ENCODE data around the gene L3MBTL4. TPM values are rescaled to one million over a fixed set of nuclear protein-coding genes. Genes with fewer than 3 reads are reported as not detected.

Gene L3MBTL4
- total RNA-seq, 1 experiment from 2014 or later = not detected

DNA sequence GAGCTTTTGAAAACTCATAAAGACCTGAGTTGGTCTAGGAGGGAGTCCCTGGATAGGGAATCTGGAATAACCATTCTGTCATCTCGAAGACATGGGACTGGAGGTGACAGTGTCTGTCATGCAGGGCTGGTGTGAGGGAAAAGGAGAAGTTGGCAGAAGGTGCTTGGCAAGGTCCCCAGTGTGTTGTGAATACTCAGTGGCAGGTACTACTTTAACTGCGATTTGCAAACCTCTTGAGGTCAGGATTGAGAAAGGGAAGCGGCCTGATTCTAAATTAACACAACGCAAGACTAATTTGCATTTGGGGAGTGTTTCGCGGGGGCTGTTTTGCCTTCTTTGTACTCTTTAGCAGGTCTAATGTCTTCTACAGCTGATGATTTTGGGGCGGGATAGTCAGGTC is 442.4 kb downstream of the L3MBTL4 start:
- Histone ChIP-seq H3K4me3 (no peak overlapping the region), H3K9me3 (no peaks in the 10 kb centered on the region), H3K36me3 (no peaks in the 10 kb centered on the region), H3K27me3 (no peaks in the 10 kb centered on the region)
- DNase-seq = no peak

DNA sequence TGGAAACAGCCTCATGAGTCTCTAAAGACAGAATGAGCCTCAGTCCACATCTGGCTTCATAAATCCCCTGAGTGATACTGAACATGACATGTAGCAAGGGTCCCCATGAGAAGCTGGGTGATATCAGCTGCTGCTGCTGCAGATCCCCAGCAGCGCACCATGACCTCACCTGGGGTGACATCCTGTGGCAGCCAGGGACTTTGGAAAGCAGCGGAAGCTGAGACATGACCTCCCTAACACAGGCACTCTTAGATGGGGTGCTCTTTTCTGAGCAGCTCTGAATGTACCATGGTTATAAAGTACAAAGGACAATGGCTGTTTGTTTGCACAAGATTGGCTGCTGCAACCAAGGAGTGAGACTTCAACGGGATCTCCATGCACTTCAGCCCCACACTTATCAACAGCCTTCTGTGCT is 444.7 kb downstream of the L3MBTL4 start:
- H3K9me3 ChIP-seq = no peaks in the 10 kb centered on the region
- H3K4me3 ChIP-seq = no peak overlapping the region
- H3K27me3 ChIP-seq = no peaks in the 10 kb centered on the region
- DNase-seq = no peak
- H3K36me3 ChIP-seq = no peaks in the 10 kb centered on the region

DNA sequence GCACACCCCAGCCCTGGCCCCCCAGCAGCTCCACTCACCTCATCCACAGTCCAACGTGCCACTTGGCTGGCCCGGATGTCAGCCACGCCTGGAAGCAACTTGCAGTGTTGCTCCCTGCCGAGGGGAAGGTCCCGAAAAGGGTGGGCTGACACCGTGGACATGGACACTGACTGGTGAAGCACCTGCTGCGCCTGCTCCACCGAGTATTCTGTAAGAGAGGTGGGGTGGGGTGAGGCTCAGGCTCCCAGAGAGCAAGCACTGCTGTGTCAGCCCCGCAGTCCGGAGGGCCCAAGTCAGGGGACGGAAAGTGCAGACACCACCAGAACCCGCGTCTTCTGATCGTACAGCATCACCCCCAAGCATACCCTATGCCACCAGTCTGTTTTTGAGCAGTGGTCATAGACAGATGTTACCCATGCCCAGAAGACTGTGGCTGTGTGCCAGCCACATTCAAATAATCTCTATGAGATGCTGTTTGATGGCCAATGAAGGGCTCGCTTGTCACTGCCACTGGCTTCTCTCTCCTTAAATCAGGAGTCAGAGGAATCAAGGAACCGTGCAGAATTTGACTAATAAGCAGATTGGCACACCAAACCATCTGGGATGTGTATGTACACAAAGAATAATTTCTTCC is 445.2 kb downstream of the L3MBTL4 start:
- Histone ChIP-seq H3K27me3 (no peaks in the 10 kb centered on the region), H3K4me3 (no peak overlapping the region), H3K36me3 (no peaks in the 10 kb centered on the region), H3K9me3 (no peaks in the 10 kb centered on the region)
- DNase-seq = no peak

DNA sequence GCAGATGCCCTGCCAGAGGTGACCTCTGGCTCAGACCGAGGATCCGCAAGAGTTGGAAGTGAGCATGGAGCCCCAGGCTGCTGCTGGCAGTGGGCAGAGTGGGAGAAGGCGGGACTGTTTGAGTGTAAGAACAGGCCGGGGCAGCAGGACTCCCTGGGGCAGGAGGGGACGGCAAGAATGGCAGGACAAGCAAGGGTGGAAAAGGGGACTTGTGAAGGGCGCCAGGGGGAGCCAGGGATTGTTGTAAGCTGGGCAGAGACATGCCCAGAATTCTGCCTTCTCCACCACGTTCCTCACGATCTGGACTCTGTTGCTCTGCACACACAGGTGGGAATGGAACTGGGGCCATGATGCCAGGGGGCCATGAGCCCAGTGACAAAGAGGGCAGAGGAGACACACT is 447.0 kb downstream of the L3MBTL4 start:
- Histone ChIP-seq H3K36me3 (no peaks in the 10 kb centered on the region), H3K9me3 (no peaks in the 10 kb centered on the region), H3K4me3 (no peak overlapping the region), H3K27me3 (no peaks in the 10 kb centered on the region)
- DNase-seq = no peak

DNA sequence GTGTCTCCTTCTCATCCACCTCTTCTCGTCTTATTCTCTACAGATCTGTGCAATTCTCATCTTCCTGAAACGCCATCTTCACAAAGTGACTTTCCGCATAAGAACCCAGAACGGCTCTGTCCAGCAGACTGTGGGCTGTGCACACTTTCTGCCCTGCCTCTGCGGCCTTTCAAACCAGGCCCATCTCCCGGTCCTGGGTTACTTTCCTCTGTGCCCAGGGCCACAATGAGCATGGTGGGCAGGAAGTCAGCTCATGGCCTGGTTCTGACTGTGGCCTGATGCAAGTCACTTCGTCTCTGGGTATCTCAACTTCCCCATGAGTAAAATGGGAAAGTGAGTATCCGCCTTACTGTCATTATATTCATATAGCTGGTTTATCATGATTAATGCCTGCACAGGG is 447.7 kb downstream of the L3MBTL4 start:
- no peak overlapping the region for H3K4me3 ChIP-seq
- no peaks in the 10 kb centered on the region for H3K36me3 ChIP-seq
- DNase-seq = no peak
- H3K9me3 ChIP-seq = no peaks in the 10 kb centered on the region
- H3K27me3 ChIP-seq = no peaks in the 10 kb centered on the region

DNA sequence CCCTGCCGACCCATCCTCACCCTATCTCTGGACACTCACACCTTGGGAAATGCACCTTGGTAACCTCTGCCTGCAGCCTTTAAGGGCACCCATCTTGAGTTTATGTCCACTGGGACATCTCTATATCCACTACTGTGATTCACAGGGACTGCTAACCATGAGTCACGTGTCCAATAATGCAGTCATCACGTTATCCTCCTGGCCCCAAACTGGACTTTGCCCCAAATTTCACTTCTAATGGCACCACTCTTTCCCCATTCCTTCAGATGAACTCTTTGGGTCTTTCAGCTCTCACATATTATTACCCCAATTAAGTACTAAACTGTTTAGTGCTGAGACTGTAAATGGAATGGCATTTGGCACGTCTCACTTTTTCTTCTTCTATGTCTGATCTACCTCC is 448.2 kb downstream of the L3MBTL4 start:
- H3K36me3 ChIP-seq = no peaks in the 10 kb centered on the region
- H3K27me3 ChIP-seq = no peaks in the 10 kb centered on the region
- no peak overlapping the region for H3K4me3 ChIP-seq
- DNase-seq = no peak
- H3K9me3 ChIP-seq = no peaks in the 10 kb centered on the region

DNA sequence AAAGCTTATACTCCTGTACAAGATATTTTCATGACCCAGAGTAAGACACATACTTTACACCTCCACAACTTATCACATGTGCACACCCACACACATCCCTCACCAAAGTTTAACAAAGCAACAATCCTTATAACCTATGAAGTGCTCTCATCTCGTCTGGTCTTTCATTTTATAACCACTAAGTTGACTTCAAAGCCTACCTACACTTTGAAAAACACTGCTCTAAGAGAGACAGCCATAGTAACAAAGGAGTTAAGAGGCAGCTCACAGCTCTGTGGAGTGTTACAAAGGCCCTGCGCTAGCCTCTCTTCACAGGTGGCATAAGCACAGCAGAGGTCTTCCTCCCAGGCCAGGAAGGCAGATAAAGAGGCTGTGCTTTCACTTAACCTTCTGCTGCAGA is 449.7 kb downstream of the L3MBTL4 start:
- Histone ChIP-seq H3K9me3 (no peaks in the 10 kb centered on the region), H3K36me3 (no peaks in the 10 kb centered on the region), H3K27me3 (no peaks in the 10 kb centered on the region), H3K4me3 (no peak overlapping the region)
- DNase-seq = no peak

DNA sequence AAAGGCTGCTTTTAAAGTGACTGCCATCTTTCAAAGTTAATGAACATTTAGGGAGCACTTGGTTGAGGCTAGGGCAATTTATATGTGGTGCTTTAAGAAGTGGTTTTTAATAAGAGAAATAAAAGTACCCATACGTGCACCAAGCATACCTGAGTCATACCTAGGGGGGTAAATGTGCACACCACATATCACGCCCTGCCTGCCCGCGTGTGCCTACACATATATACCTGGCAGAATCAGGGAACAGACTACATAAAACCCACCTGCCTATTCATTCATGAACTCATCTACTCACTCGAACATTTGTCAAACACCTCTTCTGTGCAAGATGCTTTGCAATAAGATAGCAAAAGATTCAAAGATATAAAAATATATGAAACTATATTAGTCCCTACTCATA is 450.1 kb downstream of the L3MBTL4 start:
- DNase-seq = no peak
- no peak overlapping the region for H3K4me3 ChIP-seq
- H3K36me3 ChIP-seq = no peaks in the 10 kb centered on the region
- no peaks in the 10 kb centered on the region for H3K27me3 ChIP-seq
- no peaks in the 10 kb centered on the region for H3K9me3 ChIP-seq

DNA sequence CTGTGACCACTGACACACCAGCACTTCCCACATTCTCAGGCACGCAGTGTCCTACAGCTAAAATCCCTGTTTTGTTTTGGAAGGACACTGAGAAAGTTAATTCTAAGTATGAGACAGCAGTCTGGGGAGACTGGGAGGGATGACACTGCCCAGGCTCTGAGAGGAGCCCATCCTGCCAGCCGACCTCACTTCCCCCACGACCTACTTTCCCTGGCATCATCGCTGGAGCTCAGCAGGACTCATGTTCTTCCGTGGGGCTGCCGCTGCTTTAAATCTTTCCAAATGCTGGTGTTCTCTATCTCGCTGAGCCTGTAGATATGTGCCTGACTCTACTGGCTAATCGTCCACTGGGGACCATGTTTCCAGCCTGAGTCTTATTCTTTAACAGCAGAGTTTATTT is 450.6 kb downstream of the L3MBTL4 start:
- Histone ChIP-seq H3K36me3 (no peaks in the 10 kb centered on the region), H3K9me3 (no peaks in the 10 kb centered on the region), H3K4me3 (no peak overlapping the region), H3K27me3 (no peaks in the 10 kb centered on the region)
- DNase-seq = no peak

DNA sequence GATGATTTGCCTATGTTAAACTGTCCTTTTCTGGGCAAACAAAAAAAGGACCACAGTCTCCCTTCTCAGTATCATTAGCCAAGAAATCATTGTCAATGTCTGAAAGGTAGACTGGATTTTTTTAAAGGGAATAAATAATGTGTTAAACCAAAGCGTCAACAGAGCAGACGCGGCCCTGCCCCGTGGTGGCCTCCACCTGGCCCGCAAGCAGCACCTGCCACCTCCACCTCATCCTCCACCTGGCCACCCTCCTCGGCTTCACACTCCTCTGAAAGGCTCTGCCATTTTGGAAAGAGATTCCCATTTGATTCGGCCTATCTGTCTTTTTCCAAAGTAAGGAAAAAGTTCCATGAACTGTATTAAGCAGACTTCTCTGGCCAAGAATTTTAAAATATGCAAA is 451.4 kb downstream of the L3MBTL4 start:
- Histone ChIP-seq H3K36me3 (no peaks in the 10 kb centered on the region), H3K9me3 (no peaks in the 10 kb centered on the region)

DNA sequence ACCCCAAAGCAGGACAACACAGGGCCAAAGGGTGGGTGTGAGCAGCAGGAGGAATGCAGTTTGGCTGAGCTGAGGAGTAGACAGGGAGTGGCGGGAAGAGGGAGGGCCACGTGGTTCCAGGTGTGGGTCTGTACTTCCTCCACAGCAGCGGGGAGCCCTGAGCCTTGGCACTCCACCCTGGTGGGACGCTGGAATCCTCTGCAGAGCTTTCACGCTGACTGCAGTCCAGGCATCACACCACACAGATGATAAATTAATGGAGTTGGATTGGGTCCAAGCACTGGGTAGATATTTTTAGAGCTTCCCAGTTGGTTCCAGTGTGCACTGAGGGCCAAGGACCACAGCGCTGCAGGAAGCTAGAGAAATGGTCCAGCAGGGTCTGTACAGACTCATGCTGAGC is 452.3 kb downstream of the L3MBTL4 start:
- no peaks in the 10 kb centered on the region for H3K36me3 ChIP-seq
- no peaks in the 10 kb centered on the region for H3K9me3 ChIP-seq
- no peak overlapping the region for H3K4me3 ChIP-seq
- no peaks in the 10 kb centered on the region for H3K27me3 ChIP-seq
- no peak for DNase-seq

More for the DNA sequence above, 451.4 kb downstream of the L3MBTL4 start:
- H3K27me3 ChIP-seq = no peaks in the 10 kb centered on the region
- no peak overlapping the region for H3K4me3 ChIP-seq
- no peak for DNase-seq

DNA sequence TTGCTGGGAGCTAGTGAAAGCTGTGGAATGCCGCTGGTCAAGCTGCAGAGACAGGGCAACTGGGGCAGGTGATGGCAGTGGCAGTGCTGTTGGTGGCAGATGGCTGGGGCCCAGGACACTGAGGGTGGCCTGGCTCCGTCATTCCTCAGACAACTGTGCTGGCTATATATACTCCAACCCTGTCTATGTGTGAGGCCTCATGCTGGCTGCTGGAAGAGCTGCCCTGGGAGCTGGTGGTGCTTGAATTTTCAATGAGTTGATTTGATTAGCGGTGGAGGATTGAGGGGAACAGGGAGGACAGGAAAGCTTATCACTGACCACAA is 452.9 kb downstream of the L3MBTL4 start:
- no peak for DNase-seq
- H3K36me3 ChIP-seq = no peaks in the 10 kb centered on the region
- no peak overlapping the region for H3K4me3 ChIP-seq
- H3K27me3 ChIP-seq = no peaks in the 10 kb centered on the region
- H3K9me3 ChIP-seq = no peaks in the 10 kb centered on the region

DNA sequence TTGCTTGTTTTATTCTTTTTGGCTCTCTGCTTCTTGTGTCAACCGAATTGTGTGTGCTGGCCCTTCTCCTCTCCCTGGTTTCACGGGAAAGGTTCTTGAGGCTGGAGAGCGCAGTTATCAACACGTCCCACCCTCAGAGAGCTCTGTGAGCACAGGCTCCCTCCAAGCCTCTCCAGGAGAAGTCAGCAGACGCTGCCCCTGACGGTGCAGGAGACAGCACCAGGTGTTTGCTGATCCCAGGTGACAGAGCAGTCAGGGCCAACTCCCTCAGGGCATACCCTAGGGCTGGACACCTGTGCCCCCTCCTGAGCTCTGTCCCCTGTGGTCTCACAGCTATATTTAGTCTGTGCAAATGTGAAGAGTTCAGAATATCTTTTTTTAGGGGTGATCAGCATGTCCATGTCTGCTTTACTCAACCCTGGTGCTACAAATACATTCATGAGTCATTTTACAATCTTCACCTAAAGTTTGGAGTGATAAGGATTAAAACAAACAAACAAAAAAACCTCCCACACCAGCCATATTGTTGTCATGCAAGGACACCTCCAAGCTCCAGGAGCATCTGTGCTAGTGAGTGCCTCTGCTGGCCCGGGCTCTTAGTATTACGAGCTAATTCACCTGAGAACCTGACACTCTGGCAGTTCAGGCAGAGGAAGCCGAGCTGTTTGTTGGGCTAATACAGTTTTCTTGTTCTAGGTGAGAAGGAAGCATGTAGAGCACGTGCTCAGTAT is 453.4 kb downstream of the L3MBTL4 start:
- no peak overlapping the region for H3K4me3 ChIP-seq
- DNase-seq = no peak
- no peaks in the 10 kb centered on the region for H3K27me3 ChIP-seq
- H3K36me3 ChIP-seq = no peaks in the 10 kb centered on the region
- no peaks in the 10 kb centered on the region for H3K9me3 ChIP-seq

DNA sequence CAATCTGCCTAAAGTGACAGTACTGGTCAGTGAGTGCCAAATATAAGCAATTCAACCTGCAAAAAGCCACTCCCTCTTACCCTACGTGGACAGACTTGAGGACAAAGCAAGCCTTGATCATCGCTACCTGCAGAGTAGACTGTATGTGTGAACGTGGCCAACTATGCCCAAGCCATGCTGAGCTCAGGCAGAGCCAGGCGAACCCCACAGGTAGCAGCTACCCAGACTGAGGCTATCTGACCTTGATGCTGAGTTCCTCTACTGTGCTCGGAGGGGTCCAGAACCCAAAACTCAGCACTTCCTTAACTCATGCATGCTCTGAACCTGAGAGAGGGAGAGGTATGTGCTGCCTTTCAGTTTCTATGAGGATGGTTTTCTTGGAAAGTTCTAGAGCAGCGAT is 455.9 kb downstream of the L3MBTL4 start:
- DNase-seq = no peak
- Histone ChIP-seq H3K27me3 (no peaks in the 10 kb centered on the region), H3K36me3 (no peaks in the 10 kb centered on the region), H3K9me3 (no peaks in the 10 kb centered on the region), H3K4me3 (no peak overlapping the region)

DNA sequence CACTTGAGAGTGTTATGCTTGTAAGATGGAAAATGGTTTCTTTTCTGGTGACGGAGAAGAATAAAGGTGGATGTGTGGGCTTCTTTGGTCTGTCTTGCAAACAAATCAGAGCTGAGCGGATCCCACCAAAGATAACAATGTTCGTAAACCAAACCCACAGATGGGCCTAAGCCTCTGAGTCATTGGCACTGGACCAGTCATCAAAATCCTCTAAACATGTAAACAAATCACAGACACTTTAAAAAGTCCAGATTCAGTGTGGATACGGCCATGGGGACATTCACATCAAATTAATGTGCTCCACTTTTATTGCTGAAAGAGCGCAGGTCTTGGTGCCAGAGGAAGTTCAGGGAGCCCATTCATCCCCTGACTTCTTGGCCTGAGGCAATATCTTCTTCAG is 458.9 kb downstream of the L3MBTL4 start:
- no peak for DNase-seq
- H3K27me3 ChIP-seq = no peaks in the 10 kb centered on the region
- no peaks in the 10 kb centered on the region for H3K36me3 ChIP-seq
- no peak overlapping the region for H3K4me3 ChIP-seq
- H3K9me3 ChIP-seq = no peaks in the 10 kb centered on the region

DNA sequence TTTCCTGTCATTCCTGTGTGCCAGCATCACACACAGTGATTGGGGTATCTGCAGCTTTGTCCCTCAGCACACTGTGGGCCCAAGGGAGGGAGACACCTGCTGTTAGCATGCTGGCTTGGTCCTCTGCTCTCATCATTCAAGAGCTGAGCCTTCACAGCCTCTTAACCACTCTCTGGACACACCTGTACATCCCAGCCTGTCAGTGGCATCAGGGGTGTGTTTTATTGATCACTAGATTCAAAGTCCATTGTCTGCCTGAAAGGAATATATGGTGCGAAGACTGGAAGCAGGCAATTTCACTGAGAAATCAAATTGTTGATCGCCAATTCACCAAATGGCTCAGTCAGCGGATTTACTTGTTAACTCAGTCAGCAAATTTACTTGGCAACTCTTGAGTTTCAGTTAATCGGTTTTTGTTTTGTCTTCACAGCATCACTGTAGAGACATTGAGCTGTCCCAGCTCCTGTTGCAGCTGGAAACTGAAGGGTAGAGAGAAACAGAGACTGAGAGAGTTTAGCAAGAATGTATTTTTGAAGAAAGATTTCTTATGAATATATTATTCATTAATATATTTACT is 463.1 kb downstream of the L3MBTL4 start:
- Histone ChIP-seq H3K27me3 (no peaks in the 10 kb centered on the region), H3K9me3 (no peaks in the 10 kb centered on the region), H3K4me3 (no peak overlapping the region), H3K36me3 (no peaks in the 10 kb centered on the region)
- DNase-seq = no peak

DNA sequence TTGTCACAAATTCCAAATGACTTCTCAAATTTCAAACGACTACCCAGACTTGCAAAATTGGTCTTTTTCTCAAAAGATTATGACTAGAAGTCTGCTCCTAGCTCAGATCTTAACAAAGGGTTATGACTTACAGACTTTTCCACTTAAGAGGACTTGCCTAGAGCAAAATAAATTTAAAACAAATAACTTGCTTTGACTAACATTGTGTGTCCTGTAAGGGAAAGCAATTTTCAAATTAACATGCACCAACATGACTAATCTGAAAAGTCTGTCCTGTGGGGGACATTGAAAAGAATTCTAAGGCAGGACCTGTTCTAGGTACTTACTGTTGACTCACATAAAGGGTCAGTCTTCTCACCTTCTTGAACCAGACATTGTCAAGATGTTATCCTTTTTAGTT is 465.9 kb downstream of the L3MBTL4 start:
- Histone ChIP-seq H3K27me3 (no peaks in the 10 kb centered on the region), H3K9me3 (no peaks in the 10 kb centered on the region)
- no peak for DNase-seq

DNA sequence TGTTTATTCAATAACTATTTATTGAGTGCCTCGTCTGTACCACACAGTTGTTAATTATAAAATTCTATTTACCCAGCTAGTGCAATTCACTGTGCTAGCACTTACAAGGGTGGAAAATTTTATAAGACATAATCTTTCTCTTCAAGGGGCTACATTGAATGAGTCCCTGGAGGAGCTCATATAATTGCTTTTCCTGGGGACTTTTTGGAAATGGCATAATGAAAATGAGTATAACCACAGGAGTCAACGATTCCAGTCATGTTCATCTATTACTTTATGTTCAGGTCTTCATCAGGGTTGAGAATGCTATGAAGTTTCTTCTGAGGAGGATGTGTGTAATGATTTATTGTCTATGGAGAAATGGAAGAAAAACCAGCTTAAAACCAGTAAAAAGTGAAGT is 466.5 kb downstream of the L3MBTL4 start:
- H3K4me3 ChIP-seq = no peak overlapping the region
- no peak for DNase-seq
- no peaks in the 10 kb centered on the region for H3K36me3 ChIP-seq
- H3K27me3 ChIP-seq = no peaks in the 10 kb centered on the region
- H3K9me3 ChIP-seq = no peaks in the 10 kb centered on the region

More for the DNA sequence above, 465.9 kb downstream of the L3MBTL4 start:
- H3K36me3 ChIP-seq = no peaks in the 10 kb centered on the region
- no peak overlapping the region for H3K4me3 ChIP-seq

All from MG63 (cell line).